ENCODE measurements around the gene MYO18B.

The MYO18B gene

GRCh38 chr22:26065847-26066246 lies 323.9 kb downstream of the MYO18B start:
- no peaks in the 10 kb centered on the region for H4K20me1 ChIP-seq (ENCODE audit: insufficient read depth, low read length)
- TF ChIP-seq EZH2 (optimal IDR thresholded peaks at IDR 0.05; ENCODE audit: low read depth, low read length) (no peak), EZH2phosphoT487 (IDR thresholded peaks at IDR 0.05; ENCODE audit: low read length) (no peak)
- TF ChIP-seq, protein P1, sequence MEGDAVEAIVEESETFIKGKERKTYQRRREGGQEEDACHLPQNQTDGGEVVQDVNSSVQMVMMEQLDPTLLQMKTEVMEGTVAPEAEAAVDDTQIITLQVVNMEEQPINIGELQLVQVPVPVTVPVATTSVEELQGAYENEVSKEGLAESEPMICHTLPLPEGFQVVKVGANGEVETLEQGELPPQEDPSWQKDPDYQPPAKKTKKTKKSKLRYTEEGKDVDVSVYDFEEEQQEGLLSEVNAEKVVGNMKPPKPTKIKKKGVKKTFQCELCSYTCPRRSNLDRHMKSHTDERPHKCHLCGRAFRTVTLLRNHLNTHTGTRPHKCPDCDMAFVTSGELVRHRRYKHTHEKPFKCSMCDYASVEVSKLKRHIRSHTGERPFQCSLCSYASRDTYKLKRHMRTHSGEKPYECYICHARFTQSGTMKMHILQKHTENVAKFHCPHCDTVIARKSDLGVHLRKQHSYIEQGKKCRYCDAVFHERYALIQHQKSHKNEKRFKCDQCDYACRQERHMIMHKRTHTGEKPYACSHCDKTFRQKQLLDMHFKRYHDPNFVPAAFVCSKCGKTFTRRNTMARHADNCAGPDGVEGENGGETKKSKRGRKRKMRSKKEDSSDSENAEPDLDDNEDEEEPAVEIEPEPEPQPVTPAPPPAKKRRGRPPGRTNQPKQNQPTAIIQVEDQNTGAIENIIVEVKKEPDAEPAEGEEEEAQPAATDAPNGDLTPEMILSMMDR (IDR thresholded peaks at IDR 0.05; ENCODE audit: low read length) = no peak
- no peak overlapping the region for H3K9ac ChIP-seq (ENCODE audit: low read length)
- no peaks in the 10 kb centered on the region for H3F3A ChIP-seq (ENCODE audit: insufficient read depth, low read length)
- no peaks in the 10 kb centered on the region for H3K4me1 ChIP-seq (ENCODE audit: low read length)
- DNase-seq = no peak
- H2AFZ ChIP-seq (ENCODE audit: low read length) = no peak overlapping the region
- no peak overlapping the region for H3K27ac ChIP-seq (ENCODE audit: low read length)
- H3K36me3 ChIP-seq (replicated peaks; ENCODE audit: insufficient read depth, low read length) = no peaks in the 10 kb centered on the region
- H3K4me3 ChIP-seq (ENCODE audit: low read length) = no peak overlapping the region
- no peaks in the 10 kb centered on the region for H3K9me2 ChIP-seq (replicated peaks; ENCODE audit: insufficient read depth, low read length)
- no peaks in the 10 kb centered on the region for H3K79me2 ChIP-seq (ENCODE audit: low read length)
- no peaks in the 10 kb centered on the region for H3K9me3 ChIP-seq (replicated peaks; ENCODE audit: insufficient read depth, low read length)
- no peak overlapping the region for H3K4me2 ChIP-seq (ENCODE audit: low read depth, low read length)
- peaks cover 59% of the 10 kb centered on the region for H3K27me3 ChIP-seq (replicated peaks; ENCODE audit: insufficient read depth, low read length)

DNA sequence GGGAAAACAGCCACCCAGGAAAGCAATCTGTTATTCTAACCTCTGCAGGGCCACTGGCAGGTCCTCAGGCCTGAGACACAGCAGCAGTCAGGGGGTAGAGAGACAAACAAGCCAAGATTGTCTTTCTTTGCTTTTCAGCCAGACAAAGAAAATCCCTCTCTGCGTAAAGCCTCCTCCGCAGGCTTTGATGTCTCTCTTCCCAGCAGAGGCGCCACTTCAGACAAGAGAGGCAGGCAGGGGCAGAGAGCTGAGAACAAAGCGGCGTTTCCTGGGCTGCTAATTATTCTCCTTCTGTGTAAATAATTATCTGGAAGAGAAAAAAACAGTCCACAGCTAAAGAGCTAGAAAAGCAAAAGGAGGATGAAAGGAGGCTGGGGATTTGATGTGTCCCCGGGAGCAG lies 324.5 kb downstream of the MYO18B start:
- no peaks in the 10 kb centered on the region for H3K79me2 ChIP-seq (ENCODE audit: low read length)
- no peaks in the 10 kb centered on the region for H3K4me1 ChIP-seq (ENCODE audit: low read length)
- H3K9ac ChIP-seq (ENCODE audit: low read length) = no peak overlapping the region
- no peaks in the 10 kb centered on the region for H3K9me3 ChIP-seq (replicated peaks; ENCODE audit: insufficient read depth, low read length)
- H4K20me1 ChIP-seq (ENCODE audit: insufficient read depth, low read length) = no peaks in the 10 kb centered on the region
- H3K4me2 ChIP-seq (ENCODE audit: low read depth, low read length) = no peak overlapping the region
- no peak overlapping the region for H3K27ac ChIP-seq (ENCODE audit: low read length)
- H3K4me3 ChIP-seq (ENCODE audit: low read length) = no peak overlapping the region
- DNase-seq = no peak
- H3K9me2 ChIP-seq (replicated peaks; ENCODE audit: insufficient read depth, low read length) = no peaks in the 10 kb centered on the region
- no peaks in the 10 kb centered on the region for H3K36me3 ChIP-seq (replicated peaks; ENCODE audit: insufficient read depth, low read length)
- no peaks in the 10 kb centered on the region for H3F3A ChIP-seq (ENCODE audit: insufficient read depth, low read length)
- no peak overlapping the region for H2AFZ ChIP-seq (ENCODE audit: low read length)
- peaks cover 64% of the 10 kb centered on the region for H3K27me3 ChIP-seq (replicated peaks; ENCODE audit: insufficient read depth, low read length)
- TF ChIP-seq, protein P1 (IDR thresholded peaks at IDR 0.05; ENCODE audit: low read length) = no peak
- no peak for TF ChIP-seq EZH2 (optimal IDR thresholded peaks at IDR 0.05; ENCODE audit: low read depth, low read length)
- no peak for TF ChIP-seq EZH2phosphoT487 (IDR thresholded peaks at IDR 0.05; ENCODE audit: low read length)

GRCh38 chr22:26068571-26068970 lies 326.6 kb downstream of the MYO18B start:
- Histone ChIP-seq H4K20me1 (ENCODE audit: insufficient read depth, low read length) (no peaks in the 10 kb centered on the region), H3K9ac (ENCODE audit: low read length) (no peak overlapping the region), H3F3A (ENCODE audit: insufficient read depth, low read length) (no peaks in the 10 kb centered on the region), H3K4me3 (ENCODE audit: low read length) (no peak overlapping the region), H3K27ac (ENCODE audit: low read length) (no peak overlapping the region), H3K27me3 (replicated peaks; ENCODE audit: insufficient read depth, low read length) (peaks cover 55% of the 10 kb centered on the region), H3K9me2 (replicated peaks; ENCODE audit: insufficient read depth, low read length) (no peaks in the 10 kb centered on the region), H2AFZ (ENCODE audit: low read length) (no peak overlapping the region), H3K4me1 (ENCODE audit: low read length) (no peaks in the 10 kb centered on the region), H3K4me2 (ENCODE audit: low read depth, low read length) (no peak overlapping the region), H3K36me3 (replicated peaks; ENCODE audit: insufficient read depth, low read length) (no peaks in the 10 kb centered on the region), H3K9me3 (replicated peaks; ENCODE audit: insufficient read depth, low read length) (no peaks in the 10 kb centered on the region), H3K79me2 (ENCODE audit: low read length) (no peaks in the 10 kb centered on the region)
- TF ChIP-seq, protein P1 (IDR thresholded peaks at IDR 0.05; ENCODE audit: low read length) = no peak
- TF ChIP-seq EZH2 (optimal IDR thresholded peaks at IDR 0.05; ENCODE audit: low read depth, low read length) (no peak), EZH2phosphoT487 (IDR thresholded peaks at IDR 0.05; ENCODE audit: low read length) (no peak)
- no peak for DNase-seq
